NK-92 treated with Interleukin-12 subunit alpha and Interleukin-12 subunit beta, amount 100 ng/mL, for 24 hours (cell line): ENCODE measurements around the gene ANKRD40CL.

Experiments used
- DNase-seq: peaks from one replicate; lab custom pipeline; 2025; lab: John Stamatoyannopoulos, UW

ANKRD40CL gene

DNA sequence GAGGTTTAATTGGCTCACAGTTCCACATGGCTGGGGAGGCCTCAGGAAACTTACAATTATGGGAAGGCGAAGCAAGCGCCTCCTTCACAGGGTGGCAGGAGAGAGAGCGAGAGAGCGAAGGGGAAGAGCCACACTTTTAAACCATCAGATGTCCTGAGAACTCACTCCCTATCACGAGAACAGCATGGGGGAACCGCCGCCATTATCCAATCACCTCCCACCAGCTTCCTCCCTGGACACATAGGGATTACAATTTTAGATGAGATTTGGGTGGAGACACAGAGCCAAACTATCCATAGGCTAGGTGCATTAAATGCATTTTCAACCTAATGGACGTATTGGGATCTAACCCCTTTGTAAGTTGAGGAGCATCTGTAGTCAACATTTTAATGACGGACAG lies 54.7 kb downstream of the ANKRD40CL start:
- no peak for DNase-seq
